ENCODE data around the gene TBC1D9. TPM values are rescaled to one million over a fixed set of nuclear protein-coding genes. Genes with fewer than 3 reads are reported as not detected.

Gene TBC1D9
- total RNA-seq, 1 experiment from 2014 or later, result 21.7 TPM

DNA sequence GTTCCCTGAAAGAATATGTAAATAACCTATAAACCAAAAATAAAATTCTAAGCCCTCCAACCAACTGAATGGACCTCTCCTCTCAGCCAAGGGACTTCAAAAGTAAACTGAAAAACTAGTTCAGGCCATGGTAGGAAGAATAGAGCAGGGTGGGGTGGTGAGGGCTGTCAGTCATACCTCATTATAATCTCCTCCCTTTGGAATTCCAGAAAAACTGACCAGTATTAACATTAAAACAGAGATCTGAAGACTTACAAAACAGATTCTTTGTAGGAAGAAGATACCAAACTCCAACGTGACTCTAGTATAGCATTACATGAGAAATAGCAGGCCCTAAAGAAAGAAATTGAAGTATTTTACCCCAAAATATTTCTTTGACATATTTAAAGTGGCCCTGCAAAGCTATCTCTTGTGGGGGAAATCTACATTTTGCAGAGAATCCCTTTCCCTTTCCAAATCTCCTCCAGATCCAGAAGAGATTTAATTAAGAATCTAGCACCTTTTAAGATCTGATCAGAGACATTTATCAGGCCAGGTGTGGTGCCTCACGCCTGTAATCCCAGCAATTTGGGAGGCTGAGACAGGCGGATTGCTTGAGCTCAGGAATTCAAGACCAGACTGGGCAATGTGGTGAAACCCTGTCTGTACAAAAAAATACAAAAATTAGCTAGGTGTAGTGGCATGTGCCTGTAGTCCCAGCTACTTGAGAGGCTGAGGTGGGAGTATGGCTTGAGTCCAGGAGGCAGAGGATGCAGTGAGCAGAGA lies 15.1 kb downstream of the TBC1D9 start:
- Histone ChIP-seq H3K36me3 (ENCODE audit: control insufficient read depth, insufficient read depth, low read length) (no peaks in the 10 kb centered on the region), H3K4me3 (ENCODE audit: low read depth in 2 of 2, low read length in 2 of 2) (no peak overlapping the region), H3K9me3 (ENCODE audit: control insufficient read depth, insufficient read depth, low read depth, low read length) (no peaks in the 10 kb centered on the region), H3K27ac (ENCODE audit: low read length) (peak overlapping the region; percentile 12; the same call in 1 of the 2 replicates), H3K27me3 (ENCODE audit: control insufficient read depth, insufficient read depth, low read length) (no peaks in the 10 kb centered on the region), H3K4me1 (ENCODE audit: control insufficient read depth, insufficient read depth, low read length) (peaks cover 16% of the 10 kb centered on the region)
- TF ChIP-seq SIN3A (IDR thresholded peaks at IDR 0.05; ENCODE audit: borderline replicate concordance, insufficient read depth, low read depth, low read length), result no peak
- TF ChIP-seq POLR2AphosphoS5 (IDR thresholded peaks at IDR 0.05; ENCODE audit: low read depth, low read length), result no peak
- TF ChIP-seq, protein P1, sequence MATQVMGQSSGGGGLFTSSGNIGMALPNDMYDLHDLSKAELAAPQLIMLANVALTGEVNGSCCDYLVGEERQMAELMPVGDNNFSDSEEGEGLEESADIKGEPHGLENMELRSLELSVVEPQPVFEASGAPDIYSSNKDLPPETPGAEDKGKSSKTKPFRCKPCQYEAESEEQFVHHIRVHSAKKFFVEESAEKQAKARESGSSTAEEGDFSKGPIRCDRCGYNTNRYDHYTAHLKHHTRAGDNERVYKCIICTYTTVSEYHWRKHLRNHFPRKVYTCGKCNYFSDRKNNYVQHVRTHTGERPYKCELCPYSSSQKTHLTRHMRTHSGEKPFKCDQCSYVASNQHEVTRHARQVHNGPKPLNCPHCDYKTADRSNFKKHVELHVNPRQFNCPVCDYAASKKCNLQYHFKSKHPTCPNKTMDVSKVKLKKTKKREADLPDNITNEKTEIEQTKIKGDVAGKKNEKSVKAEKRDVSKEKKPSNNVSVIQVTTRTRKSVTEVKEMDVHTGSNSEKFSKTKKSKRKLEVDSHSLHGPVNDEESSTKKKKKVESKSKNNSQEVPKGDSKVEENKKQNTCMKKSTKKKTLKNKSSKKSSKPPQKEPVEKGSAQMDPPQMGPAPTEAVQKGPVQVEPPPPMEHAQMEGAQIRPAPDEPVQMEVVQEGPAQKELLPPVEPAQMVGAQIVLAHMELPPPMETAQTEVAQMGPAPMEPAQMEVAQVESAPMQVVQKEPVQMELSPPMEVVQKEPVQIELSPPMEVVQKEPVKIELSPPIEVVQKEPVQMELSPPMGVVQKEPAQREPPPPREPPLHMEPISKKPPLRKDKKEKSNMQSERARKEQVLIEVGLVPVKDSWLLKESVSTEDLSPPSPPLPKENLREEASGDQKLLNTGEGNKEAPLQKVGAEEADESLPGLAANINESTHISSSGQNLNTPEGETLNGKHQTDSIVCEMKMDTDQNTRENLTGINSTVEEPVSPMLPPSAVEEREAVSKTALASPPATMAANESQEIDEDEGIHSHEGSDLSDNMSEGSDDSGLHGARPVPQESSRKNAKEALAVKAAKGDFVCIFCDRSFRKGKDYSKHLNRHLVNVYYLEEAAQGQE (IDR thresholded peaks at IDR 0.05; ENCODE audit: insufficient read depth in 1 of 2, low read depth in 2 of 2, low read length in 1 of 2), result no peak
- no peak for TF ChIP-seq TCF7L2 (IDR thresholded peaks at IDR 0.05; ENCODE audit: low read depth, low read length)
- TF ChIP-seq, protein P2, sequence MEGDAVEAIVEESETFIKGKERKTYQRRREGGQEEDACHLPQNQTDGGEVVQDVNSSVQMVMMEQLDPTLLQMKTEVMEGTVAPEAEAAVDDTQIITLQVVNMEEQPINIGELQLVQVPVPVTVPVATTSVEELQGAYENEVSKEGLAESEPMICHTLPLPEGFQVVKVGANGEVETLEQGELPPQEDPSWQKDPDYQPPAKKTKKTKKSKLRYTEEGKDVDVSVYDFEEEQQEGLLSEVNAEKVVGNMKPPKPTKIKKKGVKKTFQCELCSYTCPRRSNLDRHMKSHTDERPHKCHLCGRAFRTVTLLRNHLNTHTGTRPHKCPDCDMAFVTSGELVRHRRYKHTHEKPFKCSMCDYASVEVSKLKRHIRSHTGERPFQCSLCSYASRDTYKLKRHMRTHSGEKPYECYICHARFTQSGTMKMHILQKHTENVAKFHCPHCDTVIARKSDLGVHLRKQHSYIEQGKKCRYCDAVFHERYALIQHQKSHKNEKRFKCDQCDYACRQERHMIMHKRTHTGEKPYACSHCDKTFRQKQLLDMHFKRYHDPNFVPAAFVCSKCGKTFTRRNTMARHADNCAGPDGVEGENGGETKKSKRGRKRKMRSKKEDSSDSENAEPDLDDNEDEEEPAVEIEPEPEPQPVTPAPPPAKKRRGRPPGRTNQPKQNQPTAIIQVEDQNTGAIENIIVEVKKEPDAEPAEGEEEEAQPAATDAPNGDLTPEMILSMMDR (IDR thresholded peaks at IDR 0.05), result no peak
- ChIA-PET POLR2A (no interaction called here), CTCF (no interaction called here)
- in situ Hi-C loops (cut with HindIII; ENCODE audit: low pct_unique_long_range_greater_than_20kb, low sequenced_read_pairs), result no loop called here
- no peak for DNase-seq (ENCODE audit: low read depth, low spot score)
- BruUV-seq (replicated peaks), result no TSS peak
- intact Hi-C loops (cut with micrococcal nuclease; ENCODE audit: unreplicated experiment), result no loop called here
- no peak for ATAC-seq

DNA sequence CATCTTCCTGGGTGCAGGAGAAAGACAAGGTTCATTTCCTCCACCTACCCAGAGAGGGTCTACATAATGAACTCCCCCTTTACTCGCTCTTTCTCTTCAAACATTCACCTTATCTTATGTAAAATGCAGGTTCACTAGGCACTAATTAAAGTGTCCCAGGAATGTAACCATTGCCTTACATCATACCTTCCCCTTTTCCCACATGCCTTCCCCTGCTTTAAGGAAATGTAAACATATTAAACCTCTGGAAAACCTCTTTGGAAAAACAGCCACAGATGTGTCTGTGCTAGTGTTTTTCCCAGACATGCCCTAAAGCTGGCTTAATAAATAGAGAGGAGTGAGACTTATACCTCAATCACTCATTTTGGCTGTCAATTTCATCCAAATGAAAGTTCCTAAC lies 15.8 kb downstream of the TBC1D9 start:
- POLR2A ChIA-PET, result no interaction called here
- CTCF ChIA-PET, result interaction anchor here (0.7 kb wide), 1 partner anchor 16 kb away, joined by 4 read pairs; the partner anchor contains the start of gene TBC1D9
- peak overlapping the region; percentile 7; the same call in 1 of the 2 replicates for H3K27ac ChIP-seq (ENCODE audit: low read length)
- no peak for DNase-seq (ENCODE audit: low read depth, low spot score)
- H3K27me3 ChIP-seq (ENCODE audit: control insufficient read depth, insufficient read depth, low read length), result no peaks in the 10 kb centered on the region
- in situ Hi-C loops (cut with HindIII; ENCODE audit: low pct_unique_long_range_greater_than_20kb, low sequenced_read_pairs) (no loop called here), intact Hi-C loops (cut with micrococcal nuclease; ENCODE audit: unreplicated experiment) (no loop called here)
- H3K4me3 ChIP-seq (ENCODE audit: low read depth in 2 of 2, low read length in 2 of 2), result no peak overlapping the region
- TF ChIP-seq, protein P1 (IDR thresholded peaks at IDR 0.05; ENCODE audit: insufficient read depth in 1 of 2, low read depth in 2 of 2, low read length in 1 of 2), result no peak
- TF ChIP-seq TCF7L2 (IDR thresholded peaks at IDR 0.05; ENCODE audit: low read depth, low read length) (no peak), POLR2AphosphoS5 (IDR thresholded peaks at IDR 0.05; ENCODE audit: low read depth, low read length) (no peak), SIN3A (IDR thresholded peaks at IDR 0.05; ENCODE audit: borderline replicate concordance, insufficient read depth, low read depth, low read length) (no peak)
- TF ChIP-seq, protein P2 (IDR thresholded peaks at IDR 0.05), result no peak
- no peak for ATAC-seq
- BruUV-seq (replicated peaks), result no TSS peak
- no peaks in the 10 kb centered on the region for H3K9me3 ChIP-seq (ENCODE audit: control insufficient read depth, insufficient read depth, low read depth, low read length)
- peaks cover 20% of the 10 kb centered on the region for H3K4me1 ChIP-seq (ENCODE audit: control insufficient read depth, insufficient read depth, low read length)
- no peaks in the 10 kb centered on the region for H3K36me3 ChIP-seq (ENCODE audit: control insufficient read depth, insufficient read depth, low read length)
